ENCODE data around the gene UBE3A. TPM values are rescaled to one million over a fixed set of nuclear protein-coding genes. Genes with fewer than 3 reads are reported as not detected.
A peak's percentile ranks its signal among the peaks of the same experiment; 100 is the strongest.

The UBE3A gene
- total RNA-seq, 1 donor from 2014 or later: 118 TPM

- no peaks in the 10 kb centered on the region for H3K9me3 Mint-ChIP-seq (ENCODE audit: low read depth)
- H3K27me3 Mint-ChIP-seq: no peaks in the 10 kb centered on the region
- H3K4me1 Mint-ChIP-seq (ENCODE audit: low read depth): peaks cover 15% of the 10 kb centered on the region
- peaks cover 16% of the 10 kb centered on the region for H3K36me3 Mint-ChIP-seq (ENCODE audit: insufficient read depth)
- H3K4me3 Mint-ChIP-seq (ENCODE audit: low read depth): no peak overlapping the region
- TF ChIP-seq CTCF (IDR thresholded peaks at IDR 0.05; ENCODE audit: unreplicated experiment): no peak
- peak overlapping the region; percentile 54 for H3K27ac Mint-ChIP-seq
- DNase-seq (ENCODE audit: low spot score, unreplicated experiment): no peak
Measured at GRCh38 chr15:25406846-25407245, 32.0 kb downstream of the UBE3A start.

- Mint-ChIP-seq H3K27me3 (no peaks in the 10 kb centered on the region), H3K36me3 (ENCODE audit: insufficient read depth) (peaks cover 22% of the 10 kb centered on the region), H3K27ac (peak overlapping the region; percentile 54), H3K9me3 (ENCODE audit: low read depth) (no peaks in the 10 kb centered on the region), H3K4me3 (ENCODE audit: low read depth) (no peak overlapping the region), H3K4me1 (ENCODE audit: low read depth) (peaks cover 15% of the 10 kb centered on the region)
- no peak for TF ChIP-seq CTCF (IDR thresholded peaks at IDR 0.05; ENCODE audit: unreplicated experiment)
- no peak for DNase-seq (ENCODE audit: low spot score, unreplicated experiment)
Measured at GRCh38 chr15:25406261-25406660, 32.6 kb downstream of the UBE3A start.

- no peaks in the 10 kb centered on the region for H3K9me3 Mint-ChIP-seq (ENCODE audit: low read depth)
- TF ChIP-seq CTCF (IDR thresholded peaks at IDR 0.05; ENCODE audit: unreplicated experiment): no peak
- H3K4me3 Mint-ChIP-seq (ENCODE audit: low read depth): no peak overlapping the region
- peaks cover 33% of the 10 kb centered on the region for H3K36me3 Mint-ChIP-seq (ENCODE audit: insufficient read depth)
- H3K27me3 Mint-ChIP-seq: no peaks in the 10 kb centered on the region
- H3K27ac Mint-ChIP-seq: no peak overlapping the region
- H3K4me1 Mint-ChIP-seq (ENCODE audit: low read depth): peaks cover 8% of the 10 kb centered on the region
- DNase-seq (ENCODE audit: low spot score, unreplicated experiment): no peak
Measured at GRCh38 chr15:25403771-25404170, 35.1 kb downstream of the UBE3A start.

- no peak overlapping the region for H3K27ac Mint-ChIP-seq
- H3K36me3 Mint-ChIP-seq (ENCODE audit: insufficient read depth): peaks cover 37% of the 10 kb centered on the region
- no peaks in the 10 kb centered on the region for H3K27me3 Mint-ChIP-seq
- H3K4me3 Mint-ChIP-seq (ENCODE audit: low read depth): no peak overlapping the region
- H3K4me1 Mint-ChIP-seq (ENCODE audit: low read depth): peaks cover 8% of the 10 kb centered on the region
- no peak for TF ChIP-seq CTCF (IDR thresholded peaks at IDR 0.05; ENCODE audit: unreplicated experiment)
- DNase-seq (ENCODE audit: low spot score, unreplicated experiment): no peak
- H3K9me3 Mint-ChIP-seq (ENCODE audit: low read depth): no peaks in the 10 kb centered on the region
Measured at GRCh38 chr15:25402342-25402741, 36.5 kb downstream of the UBE3A start.

- H3K36me3 Mint-ChIP-seq (ENCODE audit: insufficient read depth): peaks cover 35% of the 10 kb centered on the region
- no peak for TF ChIP-seq CTCF (IDR thresholded peaks at IDR 0.05; ENCODE audit: unreplicated experiment)
Measured at GRCh38 chr15:25401501-25401900, 37.3 kb downstream of the UBE3A start.

More at GRCh38 chr15:25401501-25401900, 37.3 kb downstream of the UBE3A start:
- peaks cover 1% of the 10 kb centered on the region for H3K4me1 Mint-ChIP-seq (ENCODE audit: low read depth)
- DNase-seq (ENCODE audit: low spot score, unreplicated experiment): no peak
- no peaks in the 10 kb centered on the region for H3K9me3 Mint-ChIP-seq (ENCODE audit: low read depth)
- no peak overlapping the region for H3K4me3 Mint-ChIP-seq (ENCODE audit: low read depth)
- no peak overlapping the region for H3K27ac Mint-ChIP-seq
- no peaks in the 10 kb centered on the region for H3K27me3 Mint-ChIP-seq
